Activated CD8-positive, alpha-beta memory T cell treated with anti-CD3 and anti-CD28 coated beads, Interleukin-2, amount 50 U/mL, for 1 hour (primary cell): ENCODE results near the gene HECA.
"Not testable (repeated sequence)": the region's sequence is repeated elsewhere in the genome, so short reads cannot be mapped to it uniquely, and the experiment has no call there.

Experiments
- DNase-seq: peaks from one replicate; pipeline ENCODE4 v3.0.0-alpha.2; 2020; ENCODE audit errors: extremely low read depth

Gene HECA

GRCh38 chr6:139205843-139206242, 71.0 kb downstream of the HECA start:
- no peak for DNase-seq

GRCh38 chr6:139210766-139211165, 75.9 kb downstream of the HECA start:
- DNase-seq: not testable (repeated sequence)

- not testable (repeated sequence) for DNase-seq
These were observed 77.6 kb downstream of the HECA start for GRCh38 chr6:139212460-139212859.

GRCh38 chr6:139219271-139219729, 84.4 kb downstream of the HECA start:
- peak; percentile 30 for DNase-seq

- no peak for DNase-seq
These were observed 84.9 kb downstream of the HECA start for GRCh38 chr6:139219746-139220145.

GRCh38 chr6:139228387-139228786, 93.5 kb downstream of the HECA start:
- DNase-seq: not testable (repeated sequence)
